H1 (cell line): ENCODE measurements around the gene PLIN1. TPM values are rescaled to one million over a fixed set of nuclear protein-coding genes. Genes with fewer than 3 reads are reported as not detected.

Source experiments
- BRCA1 ChIP-seq: IDR thresholded peaks from 2 replicates; pipeline ENCODE4 v1.6.1; 2012; ENCODE audit warnings: low read depth, low read length, improper control_type of control experiment
- CHD7 ChIP-seq: fragments of 300-600 bp; sonication (generic); IDR thresholded peaks from 2 replicates; pipeline ENCODE4 v1.7.1; 2012; ENCODE audit warnings: low read length, moderate library complexity, mild to moderate bottlenecking, inconsistent platforms; ENCODE audit not compliant: insufficient replicate concordance
- NRF1 ChIP-seq: IDR thresholded peaks from 2 replicates; pipeline ENCODE4 v1.6.1; 2011; ENCODE audit warnings: mild to moderate bottlenecking, low read depth, low read length, improper control_type of control experiment
- RFX5 ChIP-seq: IDR thresholded peaks from 2 replicates; pipeline ENCODE4 v1.6.1; 2011; ENCODE audit warnings: low read depth, low read length, improper control_type of control experiment, borderline replicate concordance
- SAP30 ChIP-seq: fragments of 300-600 bp; sonication (generic); IDR thresholded peaks from 2 replicates; pipeline ENCODE4 v1.7.1; 2012; ENCODE audit warnings: low read length, moderate library complexity, mild to moderate bottlenecking, inconsistent platforms; ENCODE audit not compliant: insufficient read depth, insufficient replicate concordance
- polyA plus RNA-seq, 7 experiments: library from polyadenylated mRNA; depleted of rRNA in 3 of 7; stranded (reverse) in 5 of 7; unstranded in 2 of 7; fragments of >200 nt in 5 of 7; fragments of 200-250 nt in 2 of 7; gene quantifications; 1 replicate in 5 of 7; 2 replicates in 1 of 7; 4 replicates in 1 of 7; pipeline versions ENCODE4 v1.2.1 to v1.2.3, GENCODE V29; 2011 to 2013; ENCODE audit warnings: missing spikeins in 2 of 7, mixed read lengths in 2 of 7
- total RNA-seq: library from RNA; stranded (reverse); fragmentation: NEBNext Ultra II Directional; extraction: Animal tissue kit (Norgen Biotek cat#: 25700); gene quantifications from 2 replicates; pipeline ENCODE4 v1.2.1, GENCODE V29; 2021
- TF ChIP-seq, protein P1 (sequence below): IDR thresholded peaks from 2 replicates; pipeline ENCODE4 v1.6.1; 2011; ENCODE audit warnings: low read length, improper control_type of control experiment

The PLIN1 gene
- total and polyA plus RNA-seq, 2 of the 8 experiments (the other 6 are each of a cell fraction or from before 2014, with no cell fraction given), result 0.33 TPM; not detected in 1

- TF ChIP-seq SAP30 (no peak), NRF1 (no peak), RFX5 (no peak), CHD7 (no peak), BRCA1 (no peak)
- TF ChIP-seq, protein P1, sequence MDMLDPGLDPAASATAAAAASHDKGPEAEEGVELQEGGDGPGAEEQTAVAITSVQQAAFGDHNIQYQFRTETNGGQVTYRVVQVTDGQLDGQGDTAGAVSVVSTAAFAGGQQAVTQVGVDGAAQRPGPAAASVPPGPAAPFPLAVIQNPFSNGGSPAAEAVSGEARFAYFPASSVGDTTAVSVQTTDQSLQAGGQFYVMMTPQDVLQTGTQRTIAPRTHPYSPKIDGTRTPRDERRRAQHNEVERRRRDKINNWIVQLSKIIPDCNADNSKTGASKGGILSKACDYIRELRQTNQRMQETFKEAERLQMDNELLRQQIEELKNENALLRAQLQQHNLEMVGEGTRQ, result no peak
Measured at GRCh38 chr15:89680282-89680873, 1.2 kb upstream of the PLIN1 start (continued).
